IMR-90 (cell line): ENCODE data around the gene CMSS1.

Experiments used
- CTCF ChIP-seq: conservative IDR thresholded peaks from 2 replicates; pipeline ENCODE4 v1.5.1; 2012; ENCODE audit warnings: mild to moderate bottlenecking, low read depth, low read length, improper control_type of control experiment
- POLR2A ChIP-seq: IDR thresholded peaks from 2 replicates; pipeline ENCODE4 v1.6.1; 2012; ENCODE audit warnings: mild to moderate bottlenecking, low read depth, low read length
- RAD21 ChIP-seq: IDR thresholded peaks from 2 replicates; pipeline ENCODE4 v1.6.1; 2012; ENCODE audit warnings: low read length, improper control_type of control experiment

GRCh38 chr3:99829844-99830243 is 12.2 kb downstream of the CMSS1 start:
- TF ChIP-seq CTCF (no peak), RAD21 (no peak), POLR2A (no peak)
